GM12878 (cell line): ENCODE data around the gene DOCK2. TPM values are rescaled to one million over a fixed set of nuclear protein-coding genes. Genes with fewer than 3 reads are reported as not detected.
A peak's percentile ranks its signal among the peaks of the same experiment; 100 is the strongest.

ENCODE experiments used
- CREB1 ChIP-seq: IDR thresholded peaks from 2 replicates; pipeline ENCODE4 v1.6.1; 2012; ENCODE audit warnings: low read depth, mild to moderate bottlenecking, inconsistent platforms
- EED ChIP-seq: sonication (generic); IDR thresholded peaks from 2 replicates; pipeline ENCODE4 v1.6.1; 2016; ENCODE audit warnings: antibody characterized with exemption, low read depth
- FOXK2 ChIP-seq: fragments of 450-650 bp; IDR thresholded peaks from 2 replicates; pipeline ENCODE4 v1.6.1; 2017; ENCODE audit warnings: mild to moderate bottlenecking, moderate library complexity
- GATAD2B ChIP-seq: fragments of 450-650 bp; conservative IDR thresholded peaks from 2 replicates; pipeline ENCODE4 v1.6.1; 2017; ENCODE audit warnings: low read depth, mild to moderate bottlenecking, moderate library complexity
- HDAC2 ChIP-seq: fragments of 200-600 bp; sonication (generic); IDR thresholded peaks from 2 replicates; pipeline ENCODE4 v1.6.1; 2017
- HSF1 ChIP-seq: fragments of 150-350 bp; IDR thresholded peaks from 2 replicates; pipeline ENCODE4 v1.6.1; 2014; ENCODE audit warnings: mild to moderate bottlenecking, low read depth, low read length
- IKZF1 ChIP-seq: fragments of 450-650 bp; conservative IDR thresholded peaks from 2 replicates; pipeline ENCODE4 v1.6.1; 2017; ENCODE audit warnings: antibody characterized with exemption, mild to moderate bottlenecking
- IKZF2 ChIP-seq, 2 experiments: fragments of 450-650 bp; IDR thresholded peaks; 2 replicates each; pipeline ENCODE4 v1.6.1; 2017; ENCODE audit warnings: mild to moderate bottlenecking in 2 of 2, moderate library complexity in 2 of 2
- IRF3 ChIP-seq: fragments of 450-650 bp; IDR thresholded peaks from 2 replicates; pipeline ENCODE4 v1.6.1; 2014; ENCODE audit warnings: mild to moderate bottlenecking
- KAT2A ChIP-seq: conservative IDR thresholded peaks from 2 replicates; pipeline ENCODE4 v1.6.1; 2011; ENCODE audit warnings: low read depth, low read length; ENCODE audit not compliant: control insufficient read depth
- NRF1 ChIP-seq: conservative IDR thresholded peaks from 2 replicates; pipeline ENCODE4 v1.6.1; 2011; ENCODE audit warnings: mild to moderate bottlenecking, low read depth, low read length, improper control_type of control experiment
- PAX8 ChIP-seq: fragments of 450-650 bp; IDR thresholded peaks from 2 replicates; pipeline ENCODE4 v1.6.1; 2017; ENCODE audit warnings: mild to moderate bottlenecking, moderate library complexity
- POLR2A ChIP-seq: IDR thresholded peaks from 2 replicates; pipeline ENCODE4 v1.6.1; 2011; ENCODE audit warnings: low read depth, mild to moderate bottlenecking, low read length
- RAD51 ChIP-seq: fragments of 450-650 bp; IDR thresholded peaks from 2 replicates; pipeline ENCODE4 v1.6.1; 2016; ENCODE audit warnings: moderate library complexity, mild to moderate bottlenecking, inconsistent platforms
- RELA ChIP-seq: fragments of 450-650 bp; IDR thresholded peaks from 2 replicates; pipeline ENCODE4 v1.8.0; 2014; ENCODE audit warnings: borderline replicate concordance; ENCODE audit not compliant: partially characterized antibody
- SMARCA5 ChIP-seq: fragments of 450-650 bp; IDR thresholded peaks from 2 replicates; pipeline ENCODE4 v1.6.1; 2017; ENCODE audit warnings: mild to moderate bottlenecking
- TARDBP ChIP-seq: IDR thresholded peaks from 2 replicates; pipeline ENCODE4 v1.6.1; 2016; ENCODE audit warnings: borderline replicate concordance
- YBX1 ChIP-seq: fragments of 450-650 bp; IDR thresholded peaks from 2 replicates; pipeline ENCODE4 v1.6.1; 2016; ENCODE audit warnings: antibody characterized with exemption
- ZNF274 ChIP-seq: IDR thresholded peaks from one replicate; pipeline ENCODE4 v1.8.0; 2011; ENCODE audit not compliant: insufficient read length, insufficient read depth
- polyA plus RNA-seq, 11 experiments: library from polyadenylated mRNA; depleted of rRNA in 4 of 11; unstranded in 6 of 11; stranded (reverse) in 5 of 11; fragments of >200 nt; fragmentation: Nextera tagmentation in 4 of 11; fragmentation: Illumina TruSeq in 1 of 11; extraction: Ambion mirVana in 4 of 11; extraction: Trizol in 1 of 11; gene quantifications; 1 replicate in 1 of 11; 2 replicates in 10 of 11; pipeline versions ENCODE4 v1.2.1 to v1.2.3, GENCODE V29; 2011 to 2016; ENCODE audit warnings: inconsistent platforms in 2 of 11, missing spikeins in 2 of 11, low read depth in 1 of 11
- total RNA-seq, 4 experiments: library from RNA; depleted of rRNA in 3 of 4; stranded (reverse); fragments of >200 nt in 3 of 4; fragmentation: Illumina TruSeq in 1 of 4; extraction: Trizol in 1 of 4; gene quantifications; 2 replicates each; pipeline versions ENCODE4 v1.2.1 to v1.2.3, GENCODE V29; 2013 to 2021
- TF ChIP-seq, protein P1 (sequence below): IDR thresholded peaks from 2 replicates; pipeline ENCODE4 v1.6.1; 2012; ENCODE audit warnings: improper control_type of control experiment, low read depth, low read length; ENCODE audit not compliant: insufficient replicate concordance
- TF ChIP-seq, protein P2 (sequence below): fragments of 450-650 bp; IDR thresholded peaks from 2 replicates; pipeline ENCODE4 v1.6.1; 2017; ENCODE audit warnings: mild to moderate bottlenecking
- TF ChIP-seq, protein P3 (sequence below): fragments of 450-650 bp; IDR thresholded peaks from 2 replicates; pipeline ENCODE4 v1.6.1; 2018; ENCODE audit warnings: borderline replicate concordance, mild to moderate bottlenecking; ENCODE audit not compliant: partially characterized antibody

DOCK2 gene
- total and polyA plus RNA-seq, 10 of the 15 experiments (the other 5 are each of a cell fraction or from before 2014, with no cell fraction given): 34.2 to 192 (median 118) TPM

GRCh38 chr5:169705322-169705721 lies 68.2 kb downstream of the DOCK2 start (continued):
- TF ChIP-seq, protein P1, sequence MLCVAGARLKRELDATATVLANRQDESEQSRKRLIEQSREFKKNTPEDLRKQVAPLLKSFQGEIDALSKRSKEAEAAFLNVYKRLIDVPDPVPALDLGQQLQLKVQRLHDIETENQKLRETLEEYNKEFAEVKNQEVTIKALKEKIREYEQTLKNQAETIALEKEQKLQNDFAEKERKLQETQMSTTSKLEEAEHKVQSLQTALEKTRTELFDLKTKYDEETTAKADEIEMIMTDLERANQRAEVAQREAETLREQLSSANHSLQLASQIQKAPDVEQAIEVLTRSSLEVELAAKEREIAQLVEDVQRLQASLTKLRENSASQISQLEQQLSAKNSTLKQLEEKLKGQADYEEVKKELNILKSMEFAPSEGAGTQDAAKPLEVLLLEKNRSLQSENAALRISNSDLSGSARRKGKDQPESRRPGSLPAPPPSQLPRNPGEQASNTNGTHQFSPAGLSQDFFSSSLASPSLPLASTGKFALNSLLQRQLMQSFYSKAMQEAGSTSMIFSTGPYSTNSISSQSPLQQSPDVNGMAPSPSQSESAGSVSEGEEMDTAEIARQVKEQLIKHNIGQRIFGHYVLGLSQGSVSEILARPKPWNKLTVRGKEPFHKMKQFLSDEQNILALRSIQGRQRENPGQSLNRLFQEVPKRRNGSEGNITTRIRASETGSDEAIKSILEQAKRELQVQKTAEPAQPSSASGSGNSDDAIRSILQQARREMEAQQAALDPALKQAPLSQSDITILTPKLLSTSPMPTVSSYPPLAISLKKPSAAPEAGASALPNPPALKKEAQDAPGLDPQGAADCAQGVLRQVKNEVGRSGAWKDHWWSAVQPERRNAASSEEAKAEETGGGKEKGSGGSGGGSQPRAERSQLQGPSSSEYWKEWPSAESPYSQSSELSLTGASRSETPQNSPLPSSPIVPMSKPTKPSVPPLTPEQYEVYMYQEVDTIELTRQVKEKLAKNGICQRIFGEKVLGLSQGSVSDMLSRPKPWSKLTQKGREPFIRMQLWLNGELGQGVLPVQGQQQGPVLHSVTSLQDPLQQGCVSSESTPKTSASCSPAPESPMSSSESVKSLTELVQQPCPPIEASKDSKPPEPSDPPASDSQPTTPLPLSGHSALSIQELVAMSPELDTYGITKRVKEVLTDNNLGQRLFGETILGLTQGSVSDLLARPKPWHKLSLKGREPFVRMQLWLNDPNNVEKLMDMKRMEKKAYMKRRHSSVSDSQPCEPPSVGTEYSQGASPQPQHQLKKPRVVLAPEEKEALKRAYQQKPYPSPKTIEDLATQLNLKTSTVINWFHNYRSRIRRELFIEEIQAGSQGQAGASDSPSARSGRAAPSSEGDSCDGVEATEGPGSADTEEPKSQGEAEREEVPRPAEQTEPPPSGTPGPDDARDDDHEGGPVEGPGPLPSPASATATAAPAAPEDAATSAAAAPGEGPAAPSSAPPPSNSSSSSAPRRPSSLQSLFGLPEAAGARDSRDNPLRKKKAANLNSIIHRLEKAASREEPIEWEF: no peak
- no peak for TF ChIP-seq KAT2A
- TF ChIP-seq NRF1: no peak
- no peak for TF ChIP-seq TARDBP
- TF ChIP-seq HDAC2: no peak
- TF ChIP-seq CREB1: no peak
- no peak for TF ChIP-seq RAD51
- TF ChIP-seq RELA: no peak
- TF ChIP-seq, protein P2, sequence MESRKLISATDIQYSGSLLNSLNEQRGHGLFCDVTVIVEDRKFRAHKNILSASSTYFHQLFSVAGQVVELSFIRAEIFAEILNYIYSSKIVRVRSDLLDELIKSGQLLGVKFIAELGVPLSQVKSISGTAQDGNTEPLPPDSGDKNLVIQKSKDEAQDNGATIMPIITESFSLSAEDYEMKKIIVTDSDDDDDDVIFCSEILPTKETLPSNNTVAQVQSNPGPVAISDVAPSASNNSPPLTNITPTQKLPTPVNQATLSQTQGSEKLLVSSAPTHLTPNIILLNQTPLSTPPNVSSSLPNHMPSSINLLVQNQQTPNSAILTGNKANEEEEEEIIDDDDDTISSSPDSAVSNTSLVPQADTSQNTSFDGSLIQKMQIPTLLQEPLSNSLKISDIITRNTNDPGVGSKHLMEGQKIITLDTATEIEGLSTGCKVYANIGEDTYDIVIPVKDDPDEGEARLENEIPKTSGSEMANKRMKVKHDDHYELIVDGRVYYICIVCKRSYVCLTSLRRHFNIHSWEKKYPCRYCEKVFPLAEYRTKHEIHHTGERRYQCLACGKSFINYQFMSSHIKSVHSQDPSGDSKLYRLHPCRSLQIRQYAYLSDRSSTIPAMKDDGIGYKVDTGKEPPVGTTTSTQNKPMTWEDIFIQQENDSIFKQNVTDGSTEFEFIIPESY: no peak
- TF ChIP-seq, protein P3, sequence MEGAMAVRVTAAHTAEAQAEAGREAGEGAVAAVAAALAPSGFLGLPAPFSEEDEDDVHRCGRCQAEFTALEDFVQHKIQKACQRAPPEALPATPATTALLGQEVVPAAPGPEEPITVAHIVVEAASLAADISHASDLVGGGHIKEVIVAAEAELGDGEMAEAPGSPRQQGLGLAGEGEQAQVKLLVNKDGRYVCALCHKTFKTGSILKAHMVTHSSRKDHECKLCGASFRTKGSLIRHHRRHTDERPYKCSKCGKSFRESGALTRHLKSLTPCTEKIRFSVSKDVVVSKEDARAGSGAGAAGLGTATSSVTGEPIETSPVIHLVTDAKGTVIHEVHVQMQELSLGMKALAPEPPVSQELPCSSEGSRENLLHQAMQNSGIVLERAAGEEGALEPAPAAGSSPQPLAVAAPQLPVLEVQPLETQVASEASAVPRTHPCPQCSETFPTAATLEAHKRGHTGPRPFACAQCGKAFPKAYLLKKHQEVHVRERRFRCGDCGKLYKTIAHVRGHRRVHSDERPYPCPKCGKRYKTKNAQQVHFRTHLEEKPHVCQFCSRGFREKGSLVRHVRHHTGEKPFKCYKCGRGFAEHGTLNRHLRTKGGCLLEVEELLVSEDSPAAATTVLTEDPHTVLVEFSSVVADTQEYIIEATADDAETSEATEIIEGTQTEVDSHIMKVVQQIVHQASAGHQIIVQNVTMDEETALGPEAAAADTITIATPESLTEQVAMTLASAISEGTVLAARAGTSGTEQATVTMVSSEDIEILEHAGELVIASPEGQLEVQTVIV: no peak
- 0 out of 2 replicates have a peak, but pooled peaks have one; percentile 36 for TF ChIP-seq EED
- no peak for TF ChIP-seq ZNF274
- TF ChIP-seq POLR2A: no peak
- no peak for TF ChIP-seq FOXK2
- no peak for TF ChIP-seq YBX1
- TF ChIP-seq IKZF2 (IDR thresholded peaks at IDR 0.05): 0 out of 4 replicates have a peak, but pooled peaks of 1 of the 2 experiments have one; percentile 20
- TF ChIP-seq SMARCA5: no peak
- no peak for TF ChIP-seq GATAD2B
- TF ChIP-seq IKZF1: no peak
- TF ChIP-seq HSF1: no peak
- no peak for TF ChIP-seq IRF3
- no peak for TF ChIP-seq PAX8
